GM11168 (cell line): ENCODE results near the gene TSSK1B.

Experiments used
- in situ Hi-C: fragments of 300-500 bp; cut with MboI; formaldehyde crosslinking; loops from one replicate; pipeline ENCODE4 v1.12.0; 2022; ENCODE audit warnings: low sequenced_read_pairs; ENCODE audit not compliant: unreplicated experiment

Gene TSSK1B

GRCh38 chr5:113405530-113405929 lies 29.3 kb downstream of the TSSK1B start:
- in situ Hi-C loops: no loop called here

- in situ Hi-C loops: no loop called here
These were observed 30.5 kb downstream of the TSSK1B start for GRCh38 chr5:113404269-113404668.

GRCh38 chr5:113397986-113398385 lies 36.8 kb downstream of the TSSK1B start:
- in situ Hi-C loops: loop anchor here (25.0 kb wide), 1 partner anchor 214 kb away; no protein-coding TSS in a partner anchor

GRCh38 chr5:113397046-113397445 lies 37.7 kb downstream of the TSSK1B start:
- in situ Hi-C loops: loop anchor here (25.0 kb wide), 1 partner anchor 215 kb away; no protein-coding TSS in a partner anchor

GRCh38 chr5:113394658-113395057 lies 40.1 kb downstream of the TSSK1B start:
- in situ Hi-C loops: loop anchor here (25.0 kb wide), 1 partner anchor 218 kb away; no protein-coding TSS in a partner anchor

- in situ Hi-C loops: loop anchor here (25.0 kb wide), 1 partner anchor 222 kb away; no protein-coding TSS in a partner anchor
These were observed 44.6 kb downstream of the TSSK1B start for GRCh38 chr5:113390224-113390623.

DNA sequence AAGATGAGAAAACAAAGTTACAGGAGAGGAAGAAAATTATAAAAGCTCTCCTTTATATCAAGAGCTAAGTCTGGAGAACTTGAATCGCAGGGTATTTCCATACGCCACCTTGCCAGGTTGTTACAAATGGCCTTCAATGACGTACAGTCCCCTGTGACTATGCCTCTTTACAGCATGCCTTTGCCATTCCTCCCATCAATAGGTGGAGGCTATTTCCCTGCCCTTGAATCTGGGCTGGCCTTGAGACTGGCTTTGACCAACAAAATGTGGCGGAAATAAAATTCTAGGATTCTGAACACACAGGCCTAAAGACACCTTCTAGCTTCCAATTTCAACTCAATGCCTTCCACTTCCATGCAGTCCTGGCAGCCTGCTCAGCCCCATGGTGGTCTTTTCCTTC lies 45.7 kb downstream of the TSSK1B start:
- in situ Hi-C loops: loop anchor here (25.0 kb wide), 1 partner anchor 223 kb away; no protein-coding TSS in a partner anchor

- in situ Hi-C loops: loop anchor here (25.0 kb wide), 1 partner anchor 224 kb away; no protein-coding TSS in a partner anchor
These were observed 46.9 kb downstream of the TSSK1B start for GRCh38 chr5:113387844-113388243.

DNA sequence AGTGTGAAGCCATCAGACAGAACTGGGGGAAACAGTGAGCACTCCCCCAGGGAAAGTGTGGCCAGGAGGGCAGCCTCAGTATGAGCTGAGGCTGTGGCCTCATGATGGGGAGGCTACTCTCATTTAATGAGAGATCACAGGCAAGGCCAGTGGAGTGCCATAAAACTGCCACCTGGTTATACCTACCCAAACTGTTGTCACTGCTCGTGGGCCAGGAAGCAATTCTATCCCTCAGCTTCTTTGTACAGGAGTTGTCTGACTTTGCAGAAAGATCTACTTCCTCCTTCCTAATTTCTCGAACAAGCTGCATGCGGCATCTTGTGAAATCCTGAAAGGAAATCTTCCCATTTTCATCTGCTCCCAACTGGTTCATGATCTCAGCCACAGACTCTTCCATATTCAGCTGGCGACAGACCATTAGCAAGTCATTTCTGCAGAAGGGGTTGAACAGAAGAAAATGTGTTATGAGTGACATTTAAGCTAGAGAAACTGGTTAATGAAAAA lies 50.0 kb downstream of the TSSK1B start:
- in situ Hi-C loops: loop anchor here (25.0 kb wide), 1 partner anchor 227 kb away; no protein-coding TSS in a partner anchor

- in situ Hi-C loops: loop anchor here (25.0 kb wide), 1 partner anchor 230 kb away; no protein-coding TSS in a partner anchor
These were observed 52.1 kb downstream of the TSSK1B start for GRCh38 chr5:113382731-113383130.
